ENCODE results near the gene PLEKHG4B. TPM values are rescaled to one million over a fixed set of nuclear protein-coding genes. Genes with fewer than 3 reads are reported as not detected.
"Not testable (repeated sequence)": the region's sequence is repeated elsewhere in the genome, so short reads cannot be mapped to it uniquely, and the experiment has no call there.

PLEKHG4B gene
- total RNA-seq, 2 donors from 2014 or later, result under 0.01 to 0.28 TPM

- no peak overlapping the region for H3K27ac ChIP-seq
- no peak for TF ChIP-seq CTCF (IDR thresholded peaks at IDR 0.05)
- H3K27me3 ChIP-seq (replicated peaks; ENCODE audit: insufficient read depth), result no peaks in the 10 kb centered on the region
- ATAC-seq (ENCODE audit: insufficient number of reproducible peaks, low FRiP score, low read depth), result no peak
- H3K36me3 ChIP-seq, result no peaks in the 10 kb centered on the region
- no peaks in the 10 kb centered on the region for H3K9me3 ChIP-seq
- H3K4me3 ChIP-seq, result no peak overlapping the region
- peaks cover 5% of the 10 kb centered on the region in 2 donors for H3K4me1 ChIP-seq (ENCODE audit: control insufficient read depth in 1 of 2, low read depth in 2 of 2)
- DNase-seq (ENCODE audit: low spot score), result no peak
Observed at GRCh38 chr5:56561-57290, 35.2 kb upstream of the PLEKHG4B start.

DNA sequence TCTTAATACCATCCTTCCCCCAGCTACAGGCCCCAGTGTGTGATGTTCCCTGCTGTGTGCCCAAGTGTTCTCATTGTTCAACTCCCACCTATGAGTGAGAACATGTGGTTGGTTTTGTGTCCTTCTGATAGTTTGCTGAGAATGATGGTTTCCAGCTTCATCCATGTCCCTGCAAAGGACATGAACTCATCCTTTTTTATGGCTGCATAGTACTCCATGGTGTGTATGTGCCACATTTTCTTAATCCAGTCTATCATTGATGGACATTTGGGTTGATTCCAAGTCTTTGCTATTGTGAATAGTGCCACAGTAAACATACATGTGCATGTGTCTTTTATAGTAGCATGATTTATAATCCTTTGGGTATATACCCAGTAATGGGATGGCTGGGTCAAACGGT lies 31.7 kb upstream of the PLEKHG4B start:
- not testable (repeated sequence) for DNase-seq (ENCODE audit: low spot score); H3K4me3 ChIP-seq; H3K9me3 ChIP-seq; H3K27ac ChIP-seq; H3K36me3 ChIP-seq; H3K27me3 ChIP-seq (replicated peaks; ENCODE audit: insufficient read depth); ATAC-seq (ENCODE audit: insufficient number of reproducible peaks, low FRiP score, low read depth); H3K4me1 ChIP-seq (ENCODE audit: control insufficient read depth in 1 of 2, low read depth in 2 of 2)

GRCh38 chr5:70440-70839 lies 21.5 kb upstream of the PLEKHG4B start:
- no peak for DNase-seq (ENCODE audit: low spot score)
- no peaks in the 10 kb centered on the region for H3K27me3 ChIP-seq (replicated peaks; ENCODE audit: insufficient read depth)
- no peak overlapping the region for H3K27ac ChIP-seq
- ATAC-seq (ENCODE audit: insufficient number of reproducible peaks, low FRiP score, low read depth), result no peak
- no peak overlapping the region for H3K4me3 ChIP-seq
- H3K36me3 ChIP-seq, result no peaks in the 10 kb centered on the region
- no peak for TF ChIP-seq CTCF (IDR thresholded peaks at IDR 0.05)
- H3K9me3 ChIP-seq, result no peaks in the 10 kb centered on the region
- no peaks in the 10 kb centered on the region for H3K4me1 ChIP-seq (ENCODE audit: control insufficient read depth in 1 of 2, low read depth in 2 of 2)

DNA sequence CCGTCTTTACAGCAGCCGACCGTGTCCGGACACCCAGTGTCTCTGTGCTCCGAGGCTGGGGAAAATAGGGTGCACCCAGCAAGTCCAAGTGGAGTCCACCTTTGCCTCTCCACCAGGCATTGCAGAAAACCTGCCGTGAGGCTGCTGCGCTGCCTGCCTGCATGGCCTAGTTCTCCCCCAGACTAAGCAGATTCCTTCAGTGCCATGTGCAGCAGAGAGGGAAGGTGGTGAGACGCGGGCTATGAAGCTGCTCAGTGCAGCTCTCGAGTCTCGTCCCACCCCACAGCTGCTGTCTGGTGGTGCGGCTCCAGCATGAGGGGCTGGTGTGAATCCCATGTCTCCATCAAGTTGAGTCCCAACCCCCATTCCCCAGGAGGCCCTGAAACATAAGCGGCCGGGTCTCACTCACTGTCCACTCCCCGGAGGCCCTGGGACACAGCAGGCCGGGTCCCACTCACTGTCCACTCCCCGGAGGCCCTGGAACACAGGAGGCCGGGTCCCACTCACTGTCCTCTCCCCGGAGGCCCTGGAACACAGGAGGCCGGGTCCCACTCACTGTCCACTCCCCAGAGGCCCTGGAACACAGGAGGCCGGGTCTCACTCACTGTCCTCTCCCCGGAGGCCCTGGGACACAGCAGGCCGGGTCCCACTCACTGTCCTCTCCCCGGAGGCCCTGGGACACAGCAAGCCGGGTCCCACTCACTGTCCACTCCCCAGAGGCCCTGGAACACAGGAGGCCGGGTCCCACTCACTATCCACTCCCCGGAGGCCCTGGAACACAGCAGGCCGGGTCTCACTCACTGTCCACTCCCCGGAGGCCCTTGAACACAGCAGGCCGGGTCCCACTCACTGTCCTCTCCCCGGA lies 19.4 kb upstream of the PLEKHG4B start:
- ATAC-seq (ENCODE audit: insufficient number of reproducible peaks, low FRiP score, low read depth); H3K9me3 ChIP-seq; DNase-seq (ENCODE audit: low spot score); H3K4me3 ChIP-seq; H3K4me1 ChIP-seq (ENCODE audit: control insufficient read depth in 1 of 2, low read depth in 2 of 2); H3K27ac ChIP-seq; H3K36me3 ChIP-seq; H3K27me3 ChIP-seq (replicated peaks; ENCODE audit: insufficient read depth): not testable (repeated sequence)

DNA sequence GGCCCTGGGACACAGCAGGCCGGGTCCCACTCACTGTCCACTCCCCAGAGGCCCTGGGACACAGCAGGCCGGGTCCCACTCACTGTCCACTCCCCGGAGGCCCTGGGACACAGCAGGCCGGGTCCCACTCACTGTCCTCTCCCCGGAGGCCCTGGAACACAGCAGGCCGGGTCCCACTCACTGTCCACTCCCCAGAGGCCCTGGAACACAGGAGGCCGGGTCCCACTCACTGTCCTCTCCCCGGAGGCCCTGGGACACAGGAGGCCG lies 18.9 kb upstream of the PLEKHG4B start:
- H3K9me3 ChIP-seq; H3K4me3 ChIP-seq; DNase-seq (ENCODE audit: low spot score); H3K27me3 ChIP-seq (replicated peaks; ENCODE audit: insufficient read depth); H3K4me1 ChIP-seq (ENCODE audit: control insufficient read depth in 1 of 2, low read depth in 2 of 2); ATAC-seq (ENCODE audit: insufficient number of reproducible peaks, low FRiP score, low read depth); H3K27ac ChIP-seq; H3K36me3 ChIP-seq: not testable (repeated sequence)

DNA sequence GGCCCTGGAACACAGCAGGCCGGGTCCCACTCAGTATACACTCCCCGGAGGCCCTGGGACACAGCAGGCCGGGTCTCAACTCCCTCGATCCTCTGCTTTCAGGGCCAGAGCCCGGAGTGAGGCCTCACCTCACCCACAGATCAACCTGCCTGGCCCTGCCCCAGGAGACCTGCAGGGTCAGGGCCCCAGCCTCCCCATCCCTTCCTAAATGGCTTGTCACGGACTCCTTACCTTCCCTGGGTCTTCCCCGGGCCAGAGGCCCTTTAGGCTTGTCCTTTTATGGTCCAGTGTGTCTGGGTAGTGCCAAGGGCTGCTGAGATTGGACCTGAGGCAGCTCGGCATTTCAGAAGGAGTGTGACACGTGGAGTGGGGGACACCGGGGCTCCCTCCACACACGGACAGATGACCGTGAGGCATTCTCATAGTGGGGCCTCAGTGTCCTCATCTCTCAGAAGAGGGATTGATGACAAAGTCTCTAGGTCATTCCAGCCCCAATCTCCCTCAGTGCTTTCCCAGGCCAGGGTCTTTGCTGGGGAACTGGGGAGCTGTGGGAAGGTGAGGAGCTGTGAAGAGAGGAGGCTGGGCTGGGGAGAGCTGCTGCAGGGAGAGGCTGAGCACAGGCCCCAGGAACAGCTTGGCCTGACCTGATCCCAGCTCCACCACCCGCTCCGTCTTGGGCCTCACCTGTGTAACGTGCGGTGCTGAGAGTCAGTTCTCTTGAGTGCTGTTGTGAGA lies 18.0 kb upstream of the PLEKHG4B start:
- Histone ChIP-seq H3K9me3 (no peaks in the 10 kb centered on the region), H3K4me1 (ENCODE audit: control insufficient read depth in 1 of 2, low read depth in 2 of 2) (no peaks in the 10 kb centered on the region), H3K4me3 (no peak overlapping the region), H3K27ac (no peak overlapping the region), H3K27me3 (replicated peaks; ENCODE audit: insufficient read depth) (no peaks in the 10 kb centered on the region), H3K36me3 (no peaks in the 10 kb centered on the region)
- ATAC-seq (ENCODE audit: insufficient number of reproducible peaks, low FRiP score, low read depth), result no peak
- no peak for TF ChIP-seq CTCF (IDR thresholded peaks at IDR 0.05)
- no peak for DNase-seq (ENCODE audit: low spot score)

Data from thoracic aorta (tissue), 2 donors.